ENCODE measurements around the gene ADGRA3. TPM values are rescaled to one million over a fixed set of nuclear protein-coding genes. Genes with fewer than 3 reads are reported as not detected.
A peak's percentile ranks its signal among the peaks of the same experiment; 100 is the strongest.

Gene ADGRA3
- total RNA-seq, 3 donors from 2014 or later: 34.6 to 74.8 (median 45.9) TPM

DNA sequence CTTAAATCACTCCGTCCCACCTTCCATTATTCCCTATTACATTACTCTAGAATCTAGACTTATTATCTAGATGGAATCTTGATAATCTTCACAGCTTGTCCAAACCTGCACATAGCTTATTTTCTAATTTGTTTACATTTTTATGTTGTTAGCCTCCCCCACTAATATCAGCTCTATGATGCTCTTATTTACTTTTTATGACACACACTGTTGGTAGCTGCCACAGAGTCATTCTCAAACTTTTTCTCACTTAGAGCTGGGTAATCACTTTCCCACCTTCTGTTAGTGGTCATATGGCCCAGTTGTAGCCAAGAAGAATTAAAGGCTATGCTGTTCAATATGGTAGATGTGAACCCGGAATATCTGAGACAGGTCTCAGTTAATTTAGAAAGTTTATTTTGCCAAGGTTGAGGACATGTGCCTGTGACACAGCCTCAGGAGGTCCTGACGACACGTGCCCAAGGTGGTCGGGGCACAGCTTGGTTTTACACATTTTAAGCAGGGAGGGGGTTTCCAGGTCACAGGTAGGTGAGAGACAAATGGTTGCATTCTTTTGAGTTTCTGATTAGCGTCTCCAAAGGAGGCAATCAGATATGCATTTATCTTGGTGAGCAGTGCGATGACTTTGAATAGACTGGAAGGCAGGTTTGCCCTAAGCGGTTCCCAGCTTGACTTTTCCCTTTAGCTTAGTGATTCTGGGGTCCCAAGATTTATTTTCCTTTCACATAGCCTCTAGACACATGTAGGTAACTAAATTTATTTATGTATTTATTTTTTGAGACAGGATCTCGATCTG, 7.0 kb upstream of the ADGRA3 start:
- intact Hi-C loops (cut with DNase I; ENCODE audit: low total_unique reads): no loop called here
- DNase-seq (ENCODE audit: low spot score in 2 of 2): no peak
- H3K4me3 ChIP-seq: no peak overlapping the region
- no peaks in the 10 kb centered on the region for H3K27me3 ChIP-seq
- TF ChIP-seq POLR2AphosphoS5 (IDR thresholded peaks at IDR 0.05): no peak
- TF ChIP-seq POLR2A (IDR thresholded peaks at IDR 0.05): no peak
- TF ChIP-seq, protein P1, sequence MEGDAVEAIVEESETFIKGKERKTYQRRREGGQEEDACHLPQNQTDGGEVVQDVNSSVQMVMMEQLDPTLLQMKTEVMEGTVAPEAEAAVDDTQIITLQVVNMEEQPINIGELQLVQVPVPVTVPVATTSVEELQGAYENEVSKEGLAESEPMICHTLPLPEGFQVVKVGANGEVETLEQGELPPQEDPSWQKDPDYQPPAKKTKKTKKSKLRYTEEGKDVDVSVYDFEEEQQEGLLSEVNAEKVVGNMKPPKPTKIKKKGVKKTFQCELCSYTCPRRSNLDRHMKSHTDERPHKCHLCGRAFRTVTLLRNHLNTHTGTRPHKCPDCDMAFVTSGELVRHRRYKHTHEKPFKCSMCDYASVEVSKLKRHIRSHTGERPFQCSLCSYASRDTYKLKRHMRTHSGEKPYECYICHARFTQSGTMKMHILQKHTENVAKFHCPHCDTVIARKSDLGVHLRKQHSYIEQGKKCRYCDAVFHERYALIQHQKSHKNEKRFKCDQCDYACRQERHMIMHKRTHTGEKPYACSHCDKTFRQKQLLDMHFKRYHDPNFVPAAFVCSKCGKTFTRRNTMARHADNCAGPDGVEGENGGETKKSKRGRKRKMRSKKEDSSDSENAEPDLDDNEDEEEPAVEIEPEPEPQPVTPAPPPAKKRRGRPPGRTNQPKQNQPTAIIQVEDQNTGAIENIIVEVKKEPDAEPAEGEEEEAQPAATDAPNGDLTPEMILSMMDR (IDR thresholded peaks at IDR 0.05): no peak
- H3K4me1 ChIP-seq: no peaks in the 10 kb centered on the region
- H3K27ac ChIP-seq: no peak overlapping the region
- H3K9me3 ChIP-seq: no peaks in the 10 kb centered on the region
- no peaks in the 10 kb centered on the region for H3K36me3 ChIP-seq

DNA sequence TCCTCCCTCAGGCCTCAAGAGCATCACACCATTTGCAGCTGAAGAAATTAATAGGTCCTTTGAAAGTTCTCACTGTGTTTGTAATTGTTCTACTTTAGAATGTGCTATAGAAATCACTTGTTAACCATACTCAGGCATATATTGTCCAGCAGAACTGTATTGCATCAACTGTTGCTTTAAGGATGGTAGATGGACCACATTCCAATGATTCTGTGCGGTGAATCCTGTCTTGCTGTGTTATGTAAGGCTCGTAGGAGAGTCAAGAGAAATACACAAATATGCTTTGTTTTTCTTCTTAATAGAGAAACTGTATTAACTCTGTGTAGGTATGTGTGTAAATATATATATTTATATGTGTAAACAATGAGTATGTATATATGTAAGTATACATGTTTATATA, 6.3 kb upstream of the ADGRA3 start:
- Histone ChIP-seq H3K27me3 (no peaks in the 10 kb centered on the region), H3K27ac (no peak overlapping the region), H3K36me3 (no peaks in the 10 kb centered on the region), H3K9me3 (no peaks in the 10 kb centered on the region), H3K4me1 (no peaks in the 10 kb centered on the region), H3K4me3 (no peak overlapping the region)
- intact Hi-C loops (cut with DNase I; ENCODE audit: low total_unique reads): no loop called here
- DNase-seq (ENCODE audit: low spot score in 2 of 2): no peak
- TF ChIP-seq, protein P1 (IDR thresholded peaks at IDR 0.05): no peak
- TF ChIP-seq POLR2A (IDR thresholded peaks at IDR 0.05): no peak

DNA sequence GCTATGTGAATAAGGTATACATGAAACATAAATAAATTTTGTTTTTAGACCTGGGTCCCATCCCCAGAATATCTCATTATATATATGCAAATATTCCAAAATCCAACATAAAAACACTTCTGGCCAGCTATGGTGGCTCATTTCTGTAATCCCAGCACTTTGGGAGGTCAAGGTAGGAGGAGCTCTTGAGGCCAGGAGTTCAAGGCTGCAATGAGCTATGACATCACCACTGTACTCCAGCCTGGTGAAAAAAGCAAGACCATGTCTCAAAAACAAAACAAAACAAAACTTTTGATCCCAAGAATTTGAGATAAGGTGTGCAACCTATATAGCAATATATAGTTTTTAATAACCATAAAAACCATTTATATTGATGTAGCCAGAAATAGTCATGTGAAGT, 5.4 kb upstream of the ADGRA3 start:
- H3K27me3 ChIP-seq: no peaks in the 10 kb centered on the region
- no peak overlapping the region for H3K4me3 ChIP-seq
- no peaks in the 10 kb centered on the region for H3K4me1 ChIP-seq
- H3K27ac ChIP-seq: no peak overlapping the region
- intact Hi-C loops (cut with DNase I; ENCODE audit: low total_unique reads): no loop called here
- H3K36me3 ChIP-seq: no peaks in the 10 kb centered on the region
- no peak for TF ChIP-seq POLR2A (IDR thresholded peaks at IDR 0.05)
- TF ChIP-seq, protein P1 (IDR thresholded peaks at IDR 0.05): no peak
- TF ChIP-seq POLR2AphosphoS5 (IDR thresholded peaks at IDR 0.05): no peak
- no peaks in the 10 kb centered on the region for H3K9me3 ChIP-seq
- DNase-seq (ENCODE audit: low spot score in 2 of 2): no peak

DNA sequence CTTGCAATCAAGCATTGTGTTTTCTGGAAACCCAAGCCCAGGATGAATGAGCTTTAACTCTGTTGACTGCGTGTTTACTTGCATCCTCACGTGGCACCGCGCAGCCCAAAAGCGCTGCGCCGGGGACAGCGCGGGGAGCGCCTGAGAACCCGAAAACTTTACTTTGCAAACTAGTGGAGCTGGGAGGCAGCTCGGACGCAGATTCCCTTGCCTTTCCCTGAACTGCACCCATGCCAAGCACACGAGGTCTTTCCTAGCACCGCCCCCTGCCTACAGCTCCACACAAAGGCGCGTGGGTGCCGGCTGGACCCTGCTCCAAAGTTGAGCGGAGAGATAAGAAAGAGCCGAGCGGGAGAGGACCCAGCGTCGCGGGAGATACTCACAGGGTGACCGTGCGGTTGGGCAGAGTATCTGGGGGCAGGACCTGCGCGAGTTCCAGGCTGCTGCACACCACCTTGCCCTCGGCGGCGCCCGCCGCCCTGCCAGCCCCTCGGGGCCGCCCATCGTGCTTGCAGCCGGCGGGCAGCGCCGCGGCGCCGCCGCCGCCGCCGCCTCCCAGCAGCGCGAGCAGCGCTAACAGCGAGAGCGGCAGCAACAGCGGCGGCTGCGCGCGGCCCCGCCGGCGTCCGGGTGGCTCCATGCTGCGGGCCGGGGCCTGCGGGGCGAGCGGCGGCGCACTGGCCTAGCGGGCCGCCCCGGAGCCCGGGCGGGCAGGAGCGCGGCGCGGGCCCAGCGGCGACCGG, 550 bp downstream of the ADGRA3 start:
- Histone ChIP-seq H3K9me3 (no peaks in the 10 kb centered on the region), H3K27ac (peak overlapping the region; percentile 85 to 86), H3K27me3 (no peaks in the 10 kb centered on the region), H3K4me1 (no peaks in the 10 kb centered on the region), H3K4me3 (peak overlapping the region; percentile 52 to 85 (median 64)), H3K36me3 (no peaks in the 10 kb centered on the region)
- peak in 1 of 2 donors; percentile 35 for DNase-seq (ENCODE audit: low spot score in 2 of 2)
- TF ChIP-seq, protein P1 (IDR thresholded peaks at IDR 0.05): no peak
- TF ChIP-seq POLR2A (IDR thresholded peaks at IDR 0.05): no peak
- TF ChIP-seq POLR2AphosphoS5 (IDR thresholded peaks at IDR 0.05): no peak
- intact Hi-C loops (cut with DNase I; ENCODE audit: low total_unique reads): no loop called here

DNA sequence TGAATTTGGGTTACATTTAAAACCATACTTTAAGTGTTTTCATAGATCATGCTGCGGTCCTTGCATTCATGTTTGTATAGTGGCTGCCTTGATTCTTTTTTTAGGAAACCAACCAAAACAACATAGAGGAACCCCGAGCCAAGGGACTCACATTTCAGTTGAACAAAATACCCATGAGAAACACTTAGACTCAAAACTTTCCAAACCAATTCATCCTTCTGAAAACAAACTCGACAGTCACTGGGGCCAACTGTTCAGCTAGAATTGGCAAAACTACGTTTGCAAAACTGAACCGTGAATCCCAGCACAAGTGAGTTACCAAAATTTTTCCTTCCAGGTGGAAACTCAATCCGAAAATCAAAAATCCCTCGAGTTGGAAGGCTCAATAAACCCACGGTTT, 1.4 kb downstream of the ADGRA3 start:
- TF ChIP-seq POLR2AphosphoS5 (IDR thresholded peaks at IDR 0.05) (no peak), POLR2A (IDR thresholded peaks at IDR 0.05) (no peak)
- TF ChIP-seq, protein P1 (IDR thresholded peaks at IDR 0.05): no peak
- peak overlapping the region; percentile 57 to 85 for H3K27ac ChIP-seq
- H3K36me3 ChIP-seq: no peaks in the 10 kb centered on the region
- no peaks in the 10 kb centered on the region for H3K9me3 ChIP-seq
- H3K27me3 ChIP-seq: no peaks in the 10 kb centered on the region
- DNase-seq (ENCODE audit: low spot score in 2 of 2): no peak
- H3K4me3 ChIP-seq: peak overlapping the region; percentile 52 to 85 (median 64)
- H3K4me1 ChIP-seq: no peaks in the 10 kb centered on the region
- intact Hi-C loops (cut with DNase I; ENCODE audit: low total_unique reads): no loop called here
